Measurements from ENCODE around the gene CDHR3.

- TF ChIP-seq CTCF (IDR thresholded peaks at IDR 0.05; ENCODE audit: extremely low read depth in 1 of 2, insufficient read depth in 1 of 2, low read depth in 1 of 2, low read length in 2 of 2) (no peak), EZH2 (IDR thresholded peaks at IDR 0.05; ENCODE audit: borderline replicate concordance, low read depth, low read length, severe bottlenecking) (no peak), JUN (IDR thresholded peaks at IDR 0.05; ENCODE audit: borderline replicate concordance, insufficient read depth, insufficient read length, low read depth) (no peak), MAX (IDR thresholded peaks at IDR 0.05; ENCODE audit: insufficient read depth, insufficient read length) (no peak), POLR2AphosphoS5 (IDR thresholded peaks at IDR 0.05; ENCODE audit: insufficient read depth, low read depth, low read length) (no peak), POLR2A (IDR thresholded peaks at IDR 0.05; ENCODE audit: low read depth, low read length) (no peak), MYC (IDR thresholded peaks at IDR 0.05; ENCODE audit: low read depth, low read length) (no peak), GATA2 (IDR thresholded peaks at IDR 0.05; ENCODE audit: insufficient read depth, insufficient read length, low read depth, low read length) (no peak), FOS (IDR thresholded peaks at IDR 0.05; ENCODE audit: borderline replicate concordance, insufficient read depth, low read length) (no peak)
These were observed 13.8 kb downstream of the CDHR3 start for GRCh38 chr7:105976868-105977267.

Data from endothelial cell of umbilical vein (primary cell).